Epithelial cell of esophagus (primary cell): Measurements from ENCODE around the gene RASL11B.

Experiments used
- DNase-seq: peaks from one replicate; pipeline ENCODE4 v3.0.0; 2010; ENCODE audit warnings: low read depth
- H3K4me3 ChIP-seq: 2 replicates; pipeline ENCODE4 v1.5.1; 2011; ENCODE audit warnings: mild to moderate bottlenecking, low read length, control low read depth
- CTCF ChIP-seq: IDR thresholded peaks from 2 replicates; pipeline ENCODE4 v1.5.1; 2011; ENCODE audit warnings: low read depth, mild to moderate bottlenecking, low read length, control low read depth, inconsistent platforms; ENCODE audit not compliant: insufficient read depth; ENCODE audit errors: missing control alignments

RASL11B gene

GRCh38 chr4:52873191-52873590 lies 11.1 kb downstream of the RASL11B start:
- no peak overlapping the region for H3K4me3 ChIP-seq
- no peak for DNase-seq
- no peak for TF ChIP-seq CTCF

DNA sequence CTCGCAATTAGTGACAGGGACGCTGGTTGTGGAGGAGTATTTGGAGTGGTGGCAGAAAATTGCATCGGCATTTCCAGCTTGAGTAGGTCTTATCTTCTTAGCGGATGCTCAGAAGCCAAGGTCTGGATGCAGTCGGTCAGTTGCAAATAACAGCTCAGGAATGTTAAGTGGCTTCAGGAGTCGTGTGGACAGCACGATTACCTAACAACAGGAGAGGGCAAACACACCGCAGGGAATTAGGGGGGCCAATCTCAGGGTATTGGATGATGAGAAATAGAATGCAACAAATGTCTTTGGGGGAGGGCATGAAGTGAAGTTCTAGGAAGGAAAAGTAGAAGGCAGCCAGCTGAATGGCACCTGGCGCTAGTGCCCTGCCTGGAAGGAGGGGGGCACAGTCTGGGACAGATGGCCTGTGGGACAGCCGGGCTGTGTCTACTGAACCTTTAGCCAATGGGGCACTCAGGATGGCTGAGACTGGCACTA lies 11.8 kb downstream of the RASL11B start:
- TF ChIP-seq CTCF: no peak
- no peak for DNase-seq
- H3K4me3 ChIP-seq: no peak overlapping the region

- DNase-seq: no peak
- H3K4me3 ChIP-seq: no peak overlapping the region
- no peak for TF ChIP-seq CTCF
Observed at GRCh38 chr4:52874948-52875347, 12.8 kb downstream of the RASL11B start.

DNA sequence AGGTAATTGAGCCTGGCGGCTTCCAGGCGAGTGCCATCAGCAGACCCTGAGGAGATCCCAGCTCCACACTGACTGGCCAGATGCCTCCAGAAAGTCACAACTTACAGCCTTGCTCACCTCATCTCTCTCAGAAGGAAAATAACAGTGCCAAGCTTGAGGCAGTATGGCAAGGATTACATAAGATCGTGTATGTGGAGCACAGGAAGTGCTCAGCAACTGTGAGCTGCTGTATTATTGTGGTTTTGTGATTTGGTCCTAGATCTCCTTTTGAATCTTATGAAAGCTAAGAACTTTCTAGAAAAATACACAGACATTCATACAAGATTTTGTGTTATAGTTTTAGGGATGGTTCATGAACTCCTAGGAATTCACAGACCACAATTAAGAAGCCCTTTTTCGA lies 14.0 kb downstream of the RASL11B start:
- no peak overlapping the region for H3K4me3 ChIP-seq
- TF ChIP-seq CTCF: no peak
- DNase-seq: no peak

GRCh38 chr4:52877036-52877435 lies 14.9 kb downstream of the RASL11B start:
- no peak for DNase-seq
- TF ChIP-seq CTCF: no peak
- no peak overlapping the region for H3K4me3 ChIP-seq

DNA sequence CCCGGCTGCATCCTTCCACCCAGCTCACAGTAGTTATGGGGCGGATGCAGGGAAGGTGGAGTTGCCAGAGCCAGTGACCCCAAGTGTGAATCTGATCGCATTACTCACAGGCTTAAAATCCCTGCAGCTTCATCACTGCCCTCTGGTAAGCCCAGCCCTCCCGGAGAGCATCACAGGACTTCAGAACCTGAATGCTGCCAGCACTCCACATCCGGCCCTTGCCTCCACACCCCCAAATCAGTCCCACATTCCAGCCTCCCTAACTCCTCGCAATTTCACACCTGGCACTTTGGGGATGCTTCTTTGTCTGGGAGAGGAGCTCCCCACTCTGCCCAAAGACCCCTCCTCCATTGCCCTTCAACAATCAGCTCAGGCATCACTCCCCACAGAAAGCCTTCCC lies 15.6 kb downstream of the RASL11B start:
- no peak for TF ChIP-seq CTCF
- DNase-seq: no peak
- H3K4me3 ChIP-seq: no peak overlapping the region

GRCh38 chr4:52879471-52879870 lies 17.4 kb downstream of the RASL11B start:
- no peak for DNase-seq
- TF ChIP-seq CTCF: no peak
- H3K4me3 ChIP-seq: no peak overlapping the region
